ENCODE data around the gene GDF15.

The GDF15 gene

GRCh38 chr19:18419195-18419698, 33.3 kb downstream of the GDF15 start, which contains the start of gene SSBP4:
SSBP4 (plus strand) TSS chr19:18419398; CDS start chr19:18419649, 251 bp downstream.
- peak; percentile 97 for DNase-seq (ENCODE audit: low spot score)
- TF ChIP-seq, protein P1, sequence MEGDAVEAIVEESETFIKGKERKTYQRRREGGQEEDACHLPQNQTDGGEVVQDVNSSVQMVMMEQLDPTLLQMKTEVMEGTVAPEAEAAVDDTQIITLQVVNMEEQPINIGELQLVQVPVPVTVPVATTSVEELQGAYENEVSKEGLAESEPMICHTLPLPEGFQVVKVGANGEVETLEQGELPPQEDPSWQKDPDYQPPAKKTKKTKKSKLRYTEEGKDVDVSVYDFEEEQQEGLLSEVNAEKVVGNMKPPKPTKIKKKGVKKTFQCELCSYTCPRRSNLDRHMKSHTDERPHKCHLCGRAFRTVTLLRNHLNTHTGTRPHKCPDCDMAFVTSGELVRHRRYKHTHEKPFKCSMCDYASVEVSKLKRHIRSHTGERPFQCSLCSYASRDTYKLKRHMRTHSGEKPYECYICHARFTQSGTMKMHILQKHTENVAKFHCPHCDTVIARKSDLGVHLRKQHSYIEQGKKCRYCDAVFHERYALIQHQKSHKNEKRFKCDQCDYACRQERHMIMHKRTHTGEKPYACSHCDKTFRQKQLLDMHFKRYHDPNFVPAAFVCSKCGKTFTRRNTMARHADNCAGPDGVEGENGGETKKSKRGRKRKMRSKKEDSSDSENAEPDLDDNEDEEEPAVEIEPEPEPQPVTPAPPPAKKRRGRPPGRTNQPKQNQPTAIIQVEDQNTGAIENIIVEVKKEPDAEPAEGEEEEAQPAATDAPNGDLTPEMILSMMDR (IDR thresholded peaks at IDR 0.05; ENCODE audit: extremely low read depth, insufficient read depth, missing control alignments), result peak; percentile 45
- in situ Hi-C loops (cut with MboI; ENCODE audit: low pct_unique_long_range_greater_than_20kb, low sequenced_read_pairs, unreplicated experiment), result no loop called here

- in situ Hi-C loops (cut with MboI; ENCODE audit: low pct_unique_long_range_greater_than_20kb, low sequenced_read_pairs, unreplicated experiment), result no loop called here
- DNase-seq (ENCODE audit: low spot score), result peak; percentile 71
- TF ChIP-seq, protein P1 (IDR thresholded peaks at IDR 0.05; ENCODE audit: extremely low read depth, insufficient read depth, missing control alignments), result no peak
Observed at GRCh38 chr19:18419699-18420460, 33.9 kb downstream of the GDF15 start.

DNA sequence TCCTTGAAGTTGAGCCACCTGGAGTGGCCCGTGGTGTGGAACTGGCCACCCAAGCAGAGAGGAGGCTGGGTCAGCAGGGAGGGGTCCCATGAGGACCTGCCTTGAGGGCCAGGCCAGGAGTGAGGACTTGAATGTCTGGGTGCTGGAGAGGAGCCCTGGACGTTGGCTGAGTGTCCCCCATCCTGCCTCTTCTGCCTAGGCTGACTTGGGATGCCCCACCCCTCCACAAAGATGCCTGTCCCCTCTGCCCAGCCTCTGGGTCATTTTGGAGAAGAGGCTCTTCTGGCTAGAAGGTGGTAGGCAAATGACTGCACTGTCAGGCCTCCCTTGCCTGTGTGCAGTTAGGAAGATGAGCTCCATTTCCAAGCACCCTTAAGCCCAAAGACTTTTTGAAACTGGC, 35.0 kb downstream of the GDF15 start:
- no peak for DNase-seq (ENCODE audit: low spot score)
- in situ Hi-C loops (cut with MboI; ENCODE audit: low pct_unique_long_range_greater_than_20kb, low sequenced_read_pairs, unreplicated experiment), result no loop called here
- TF ChIP-seq, protein P1 (IDR thresholded peaks at IDR 0.05; ENCODE audit: extremely low read depth, insufficient read depth, missing control alignments), result no peak

- no peak for DNase-seq (ENCODE audit: low spot score)
- in situ Hi-C loops (cut with MboI; ENCODE audit: low pct_unique_long_range_greater_than_20kb, low sequenced_read_pairs, unreplicated experiment), result no loop called here
- TF ChIP-seq, protein P1 (IDR thresholded peaks at IDR 0.05; ENCODE audit: extremely low read depth, insufficient read depth, missing control alignments), result no peak
Observed at GRCh38 chr19:18421371-18421959, 35.5 kb downstream of the GDF15 start.

- in situ Hi-C loops (cut with MboI; ENCODE audit: low pct_unique_long_range_greater_than_20kb, low sequenced_read_pairs, unreplicated experiment), result no loop called here
- TF ChIP-seq, protein P1 (IDR thresholded peaks at IDR 0.05; ENCODE audit: extremely low read depth, insufficient read depth, missing control alignments), result no peak
Observed at GRCh38 chr19:18422530-18423191, 36.7 kb downstream of the GDF15 start.

DNA sequence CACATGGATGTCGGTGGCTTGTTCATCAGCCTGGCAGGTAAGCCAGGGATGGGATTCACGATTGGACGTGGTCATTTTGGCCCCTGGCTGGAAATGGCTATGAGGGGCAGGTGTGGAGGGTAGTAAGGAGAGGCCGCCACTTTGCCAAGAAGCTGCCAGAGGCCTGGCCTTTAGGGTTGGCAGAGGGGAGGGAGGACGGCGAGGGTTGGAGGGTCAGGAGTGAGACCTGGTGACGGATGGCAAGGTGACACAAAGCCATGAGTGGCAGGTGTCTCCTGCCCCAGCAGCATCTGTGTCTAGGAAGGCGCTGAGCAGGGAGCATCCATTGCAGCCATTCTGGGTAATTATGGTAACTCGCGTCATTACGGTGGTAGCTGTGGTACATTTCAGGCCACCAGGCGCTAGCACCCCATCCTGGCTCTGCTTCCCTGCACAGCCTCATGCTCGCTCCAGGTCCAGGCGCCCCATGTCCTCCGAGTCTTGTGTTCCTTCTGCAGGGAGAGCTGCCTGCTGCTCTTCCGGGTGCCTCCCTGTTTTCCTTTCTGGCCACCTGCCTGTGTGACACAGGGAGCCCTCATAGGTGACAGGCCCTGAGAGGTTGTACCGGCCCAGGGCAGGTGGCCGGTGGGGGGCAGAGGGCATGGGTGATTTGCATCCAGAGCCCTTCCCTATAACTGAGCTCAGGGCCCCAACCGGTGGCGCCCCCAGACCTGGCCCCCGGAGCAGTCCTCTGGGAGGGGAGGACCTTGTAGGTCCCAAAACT, 37.5 kb downstream of the GDF15 start:
- in situ Hi-C loops (cut with MboI; ENCODE audit: low pct_unique_long_range_greater_than_20kb, low sequenced_read_pairs, unreplicated experiment), result no loop called here
- TF ChIP-seq, protein P1 (IDR thresholded peaks at IDR 0.05; ENCODE audit: extremely low read depth, insufficient read depth, missing control alignments), result no peak

More at GRCh38 chr19:18422530-18423191, 36.7 kb downstream of the GDF15 start:
- DNase-seq (ENCODE audit: low spot score), result no peak

More for the DNA sequence above, 37.5 kb downstream of the GDF15 start:
- no peak for DNase-seq (ENCODE audit: low spot score)

Data from GM13977 (cell line).